K562 (cell line): ENCODE measurements around the gene PLXNA2. TPM values are rescaled to one million over a fixed set of nuclear protein-coding genes. Genes with fewer than 3 reads are reported as not detected.

Experiments
- ATAC-seq: fragments of 200-7000 bp; cut with Tn5 transposase; 3 replicates; pipeline ENCODE4 v1.9.1; 2020; ENCODE audit warnings: moderate library complexity
- BruUV-seq: library from RNA; stranded (reverse); fragments of 400-500 nt; replicated peaks from 2 replicates; lab custom pipeline; 2021; lab: Mats Ljungman, UMichigan
- CTCF ChIA-PET: fragments of 300-600 bp; formaldehyde crosslinking; extraction: SDS; loops from one replicate; lab custom pipeline; 2021; ENCODE audit warnings: low intra/inter-chr PET ratio; lab: Yijun Ruan, JAX
- POLR2A ChIA-PET: fragments of 300-600, 350-650 bp; sonication (Branson Sonifier 250); formaldehyde crosslinking; extraction: SDS; loops from one replicate; lab custom pipeline; 2021; ENCODE audit warnings: antibody characterized with exemption, inconsistent platforms; lab: Yijun Ruan, JAX
- DNase-seq, 4 experiments: peaks; one replicate each; pipeline versions ENCODE4 v3.0.0 to v3.0.0-alpha.2; 2011 to 2018; ENCODE audit warnings: low spot score in 3 of 4, mixed read lengths in 3 of 4; ENCODE audit errors: extremely low read depth in 1 of 4
- FAIRE-seq: peaks from 2 replicates; lab custom pipeline; 2011; peaks lifted over from hg19 to GRCh38; lab: Jason Lieb, UNC
- H2AFZ ChIP-seq: 2 replicates; pipeline ENCODE4 v1.6.0; 2011; ENCODE audit warnings: low read depth, low read length, control low read depth, inconsistent platforms
- H3K27ac ChIP-seq: fragments of 200-600 bp; 3 replicates; pipeline ENCODE4 v1.8.0; 2011; ENCODE audit warnings: low read depth, mild to moderate bottlenecking, control low read depth, inconsistent platforms, low read length, moderate library complexity, mixed read lengths; ENCODE audit errors: extremely low read depth
- H3K27me3 ChIP-seq, 2 experiments: fragments of 300-600 bp in 1 of 2; 2 replicates in 1 of 2; 3 replicates in 1 of 2; pipeline versions ENCODE4 v1.6.0 to v1.8.0; 2011; ENCODE audit warnings: inconsistent platforms in 2 of 2, low read length in 2 of 2, mild to moderate bottlenecking in 1 of 2, mixed read lengths in 1 of 2, moderate library complexity in 1 of 2; ENCODE audit not compliant: control insufficient read depth in 2 of 2, insufficient read depth in 2 of 2
- H3K36me3 ChIP-seq: fragments of 300-600 bp; 3 replicates; pipeline ENCODE4 v1.8.0; 2011; ENCODE audit warnings: mild to moderate bottlenecking, low read length, inconsistent platforms; ENCODE audit not compliant: control insufficient read depth, insufficient read depth
- H3K4me1 ChIP-seq, 2 experiments: fragments of 200-600 bp in 1 of 2; replicated peaks in 1 of 2; 2 replicates in 1 of 2; 3 replicates in 1 of 2; pipeline versions ENCODE4 v1.5.1 to v1.8.0; 2011; ENCODE audit warnings: inconsistent platforms in 2 of 2, low read length in 2 of 2, mild to moderate bottlenecking in 1 of 2, mixed read lengths in 1 of 2, moderate library complexity in 1 of 2; ENCODE audit not compliant: control insufficient read depth in 2 of 2, insufficient read depth in 2 of 2
- H3K4me2 ChIP-seq: 2 replicates; pipeline ENCODE4 v1.6.1; 2011; ENCODE audit warnings: low read length, control low read depth, inconsistent platforms, mixed read lengths; ENCODE audit not compliant: insufficient read depth
- H3K4me3 ChIP-seq: fragments of 200-600 bp; sonication (generic), shearing (Covaris generic); 2 replicates; pipeline ENCODE4 v1.5.1; 2016; ENCODE audit warnings: control low read depth, inconsistent platforms
- H3K79me2 ChIP-seq: fragments of 200-600 bp; 3 replicates; pipeline ENCODE4 v1.8.0; 2011; ENCODE audit warnings: low read length, inconsistent platforms; ENCODE audit not compliant: control insufficient read depth, insufficient read depth
- H3K9ac ChIP-seq, 2 experiments: 2 replicates each; pipeline versions ENCODE4 v1.6.0 to v1.6.1; 2011; ENCODE audit warnings: low read depth in 2 of 2, low read length in 2 of 2, control low read depth in 1 of 2, inconsistent platforms in 1 of 2, mild to moderate bottlenecking in 1 of 2, mixed read lengths in 1 of 2; ENCODE audit not compliant: insufficient read depth in 1 of 2
- H3K9me1 ChIP-seq: one replicate; pipeline ENCODE4 v1.6.0; 2011; ENCODE audit warnings: inconsistent platforms, mild to moderate bottlenecking, low read length, moderate library complexity; ENCODE audit not compliant: control insufficient read depth, insufficient read depth
- H3K9me3 ChIP-seq: replicated peaks from 2 replicates; pipeline ENCODE4 v1.5.1; 2011; ENCODE audit warnings: low read depth, low read length, inconsistent platforms; ENCODE audit not compliant: control insufficient read depth, insufficient read depth
- H4K20me1 ChIP-seq: replicated peaks from 2 replicates; pipeline ENCODE4 v1.6.1; 2011; ENCODE audit warnings: low read length, inconsistent platforms, mixed read lengths; ENCODE audit not compliant: control insufficient read depth, insufficient read depth
- ZBTB1 ChIP-seq: sonication (generic); formaldehyde crosslinking; IDR thresholded peaks from 2 replicates; pipeline ENCODE4 v1.8.1; 2023; ENCODE audit warnings: missing genetic modification reagents, low read depth, mild to moderate bottlenecking, borderline replicate concordance
- ZNF398 ChIP-seq: fragments of 250-450 bp; sonication (Bioruptor Pico); IDR thresholded peaks from 2 replicates; pipeline ENCODE4 v1.8.0; 2021; ENCODE audit warnings: moderate library complexity, mild to moderate bottlenecking, inconsistent platforms
- ZNF764 ChIP-seq: fragments of 250-450 bp; sonication (Bioruptor Pico); IDR thresholded peaks from 2 replicates; pipeline ENCODE4 v1.4.0; 2020; ENCODE audit warnings: low read depth, mild to moderate bottlenecking, moderate library complexity
- WGBS: fragments of 100-300 bp; shearing (Covaris generic); methylation state at CpG from one replicate; pipeline ENCODE4 v1.1.6; 2016; ENCODE audit warnings: low coverage, mixed read lengths; ENCODE audit not compliant: insufficient coverage; ENCODE audit errors: missing lambda C conversion rate; 5-methylcytosine and 5-hydroxymethylcytosine counted together
- in situ Hi-C: fragments of 300-500 bp; cut with MboI; formaldehyde crosslinking; loops from 4 replicates; pipeline ENCODE4 v1.15.0; 2018; ENCODE audit warnings: inconsistent platforms, mixed read lengths
- intact Hi-C: fragments of 100-400 bp; cut with micrococcal nuclease; formaldehyde crosslinking; loops from 2 replicates; pipeline ENCODE4 v1.14.2; 2022
- polyA plus RNA-seq, 8 experiments: library from polyadenylated mRNA; depleted of rRNA in 4 of 8; stranded (reverse) in 5 of 8; unstranded in 3 of 8; fragments of >200 nt; fragmentation: Nextera tagmentation in 2 of 8; fragmentation: Illumina TruSeq in 1 of 8; extraction: Ambion mirVana in 2 of 8; extraction: Trizol in 1 of 8; gene quantifications; 2 replicates each; pipeline versions ENCODE4 v1.2.1 to v1.2.3, GENCODE V29; 2011 to 2014; ENCODE audit warnings: inconsistent platforms in 1 of 8, missing spikeins in 1 of 8
- total RNA-seq, 7 experiments: library from RNA; depleted of rRNA in 6 of 7; stranded (reverse); fragments of >200 nt in 6 of 7; fragmentation: Illumina TruSeq in 2 of 7; extraction: Trizol in 2 of 7; gene quantifications; 2 replicates each; pipeline versions ENCODE4 v1.2.1 to v1.2.3, GENCODE V29; 2011 to 2021; ENCODE audit warnings: low replicate concordance in 1 of 7

PLXNA2 gene
- total and polyA plus RNA-seq, 9 of the 15 experiments (the other 6 are each of a cell fraction or from before 2014, with no cell fraction given): 0.01 to 1.3 (median 0.32) TPM

- Histone ChIP-seq H3K4me2 (no peak overlapping the region), H3K27me3 (peaks cover 25 to 71% of the 10 kb centered on the region in 2 experiments), H3K9me3 (no peaks in the 10 kb centered on the region), H3K9ac (no peak overlapping the region), H3K27ac (no peak overlapping the region), H3K9me1 (no peaks in the 10 kb centered on the region), H2AFZ (no peak overlapping the region), H3K4me1 (0 out of 5 replicates have a peak, but pooled peaks cover 0 to 3% of the 10 kb centered on the region in 2 experiments), H3K4me3 (no peak overlapping the region), H4K20me1 (no peaks in the 10 kb centered on the region; the same call in 1 of the 2 replicates), H3K36me3 (no peaks in the 10 kb centered on the region), H3K79me2 (no peaks in the 10 kb centered on the region)
- intact Hi-C loops (no loop called here), in situ Hi-C loops (no loop called here)
- CTCF ChIA-PET: interaction anchor here (0.7 kb wide), 1 partner anchor 50 kb away, joined by 4 read pairs; no protein-coding TSS in a partner anchor
- BruUV-seq: no TSS peak
- TF ChIP-seq ZBTB1 (CRISPR knock-in tag) (no peak), ZNF764 (CRISPR knock-in tag) (no peak), ZNF398 (CRISPR knock-in tag) (no peak)
- no peak for FAIRE-seq
- DNase-seq: no peak
- POLR2A ChIA-PET: interaction anchor here (0.6 to 1.0 kb wide), 2 partner anchors 29 to 525 kb away, joined by 3 to 5 read pairs; no protein-coding TSS in a partner anchor
- 0% methylated on average over 4 of the region's 4 CpGs for WGBS
- ATAC-seq: no peak
Observed at GRCh38 chr1:208048904-208049303, 195.3 kb downstream of the PLXNA2 start.
